K562 (cell line): Measurements from ENCODE around the gene MATCAP1. TPM values are rescaled to one million over a fixed set of nuclear protein-coding genes. Genes with fewer than 3 reads are reported as not detected.

ENCODE experiments used
- ARID1B ChIP-seq: fragments of 450-650 bp; IDR thresholded peaks from 2 replicates; pipeline ENCODE4 v1.6.1; 2016; ENCODE audit warnings: antibody characterized with exemption, mild to moderate bottlenecking, inconsistent platforms
- CEBPB ChIP-seq: fragments of 450-650 bp; IDR thresholded peaks from 2 replicates; pipeline ENCODE4 v1.6.1; 2016; ENCODE audit warnings: missing genetic modification characterization, missing compliant biosample characterization
- EP400 ChIP-seq: fragments of 450-650 bp; IDR thresholded peaks from 2 replicates; pipeline ENCODE4 v1.6.1; 2017; ENCODE audit warnings: antibody characterized with exemption, mild to moderate bottlenecking, moderate library complexity
- ESRRB ChIP-seq: fragments of 250-450 bp; sonication (Bioruptor Pico); IDR thresholded peaks from 2 replicates; pipeline ENCODE4 v1.5.0; 2020; ENCODE audit warnings: mild to moderate bottlenecking, moderate library complexity, borderline replicate concordance
- HDAC1 ChIP-seq, 2 experiments: fragments of 450-650 bp; IDR thresholded peaks; 2 replicates each; pipeline ENCODE4 v1.6.1; 2016 to 2017; ENCODE audit warnings: inconsistent platforms in 1 of 2, mild to moderate bottlenecking in 1 of 2, moderate library complexity in 1 of 2
- HNRNPH1 ChIP-seq: fragments of 200-400 bp; formaldehyde crosslinking; optimal IDR thresholded peaks from 2 replicates; pipeline ENCODE3; 2017; ENCODE audit warnings: low read depth, mild to moderate bottlenecking, low read length, moderate library complexity
- L3MBTL2 ChIP-seq: fragments of 450-650 bp; IDR thresholded peaks from 2 replicates; pipeline ENCODE4 v1.6.1; 2016; ENCODE audit warnings: mild to moderate bottlenecking, moderate library complexity
- MEF2D ChIP-seq: conservative IDR thresholded peaks from 2 replicates; pipeline ENCODE4 v1.6.1; 2016; ENCODE audit warnings: low read depth, missing genetic modification characterization, missing compliant biosample characterization
- NELFE ChIP-seq: IDR thresholded peaks from 2 replicates; pipeline ENCODE4 v1.6.1; 2011; ENCODE audit warnings: mild to moderate bottlenecking; ENCODE audit not compliant: insufficient read depth, insufficient read length
- NFIC ChIP-seq: fragments of 450-650 bp; IDR thresholded peaks from 2 replicates; pipeline ENCODE4 v1.6.1; 2017; ENCODE audit warnings: mild to moderate bottlenecking, inconsistent platforms
- PHF8 ChIP-seq: fragments of 200-600 bp; sonication (generic); IDR thresholded peaks from 2 replicates; pipeline ENCODE4 v1.6.1; 2012; ENCODE audit warnings: mixed run types, mild to moderate bottlenecking, inconsistent platforms, low read length, moderate library complexity, borderline replicate concordance
- RBFOX2 ChIP-seq: fragments of 200-400 bp; formaldehyde crosslinking; IDR thresholded peaks from 2 replicates; pipeline ENCODE4 v1.6.1; 2017; ENCODE audit warnings: low read depth, mild to moderate bottlenecking, low read length, moderate library complexity
- RCOR1 ChIP-seq, 2 experiments: IDR thresholded peaks; 2 replicates each; pipeline ENCODE4 v1.6.1; 2012; ENCODE audit warnings: low read depth in 2 of 2, low read length in 2 of 2, borderline replicate concordance in 1 of 2, improper control_type of control experiment in 1 of 2
- SMARCA4 ChIP-seq: fragments of 450-650 bp; IDR thresholded peaks from 2 replicates; pipeline ENCODE4 v1.6.1; 2016
- SPI1 ChIP-seq: IDR thresholded peaks from 2 replicates; pipeline ENCODE4 v1.6.1; 2011; ENCODE audit warnings: low read depth, low read length, control low read depth, borderline replicate concordance
- ZFX ChIP-seq: sonication (generic); formaldehyde crosslinking; IDR thresholded peaks from 2 replicates; pipeline ENCODE4 v1.8.0; 2022; ENCODE audit warnings: mild to moderate bottlenecking, missing genetic modification reagents, moderate library complexity
- ZNF444 ChIP-seq: fragments of 250-450 bp; sonication (Bioruptor Pico); IDR thresholded peaks from 2 replicates; pipeline ENCODE4 v1.4.0; 2020; ENCODE audit warnings: mild to moderate bottlenecking, moderate library complexity
- polyA plus RNA-seq, 8 experiments: library from polyadenylated mRNA; depleted of rRNA in 4 of 8; stranded (reverse) in 5 of 8; unstranded in 3 of 8; fragments of >200 nt; fragmentation: Nextera tagmentation in 2 of 8; fragmentation: Illumina TruSeq in 1 of 8; extraction: Ambion mirVana in 2 of 8; extraction: Trizol in 1 of 8; gene quantifications; 2 replicates each; pipeline versions ENCODE4 v1.2.1 to v1.2.3, GENCODE V29; 2011 to 2014; ENCODE audit warnings: inconsistent platforms in 1 of 8, missing spikeins in 1 of 8
- total RNA-seq, 7 experiments: library from RNA; depleted of rRNA in 6 of 7; stranded (reverse); fragments of >200 nt in 6 of 7; fragmentation: Illumina TruSeq in 2 of 7; extraction: Trizol in 2 of 7; gene quantifications; 2 replicates each; pipeline versions ENCODE4 v1.2.1 to v1.2.3, GENCODE V29; 2011 to 2021; ENCODE audit warnings: low replicate concordance in 1 of 7
- TF ChIP-seq, protein P1 (sequence below): IDR thresholded peaks from 2 replicates; pipeline ENCODE4 v1.6.1; 2014; ENCODE audit warnings: antibody characterized with exemption
- TF ChIP-seq, protein P2 (sequence below): sonication (generic); formaldehyde crosslinking; IDR thresholded peaks from 2 replicates; pipeline ENCODE4 v1.8.0; 2022; ENCODE audit warnings: missing genetic modification reagents, mild to moderate bottlenecking, moderate library complexity, borderline replicate concordance
- TF ChIP-seq, protein P3 (sequence below), 2 experiments: fragments of 450-650 bp; conservative IDR thresholded peaks; 2 replicates each; pipeline ENCODE4 v1.6.1; 2017; ENCODE audit warnings: mild to moderate bottlenecking in 2 of 2, moderate library complexity in 2 of 2
- TF ChIP-seq, protein P4 (sequence below): fragments of 200-800 bp; sonication (Bioruptor generic); IDR thresholded peaks from 2 replicates; pipeline ENCODE4 v1.6.1; 2017; ENCODE audit warnings: missing genetic modification characterization, missing compliant biosample characterization

Gene MATCAP1
- total and polyA plus RNA-seq, 9 of the 15 experiments (the other 6 are each of a cell fraction or from before 2014, with no cell fraction given) = 3.4 to 20.5 (median 10.3) TPM

DNA sequence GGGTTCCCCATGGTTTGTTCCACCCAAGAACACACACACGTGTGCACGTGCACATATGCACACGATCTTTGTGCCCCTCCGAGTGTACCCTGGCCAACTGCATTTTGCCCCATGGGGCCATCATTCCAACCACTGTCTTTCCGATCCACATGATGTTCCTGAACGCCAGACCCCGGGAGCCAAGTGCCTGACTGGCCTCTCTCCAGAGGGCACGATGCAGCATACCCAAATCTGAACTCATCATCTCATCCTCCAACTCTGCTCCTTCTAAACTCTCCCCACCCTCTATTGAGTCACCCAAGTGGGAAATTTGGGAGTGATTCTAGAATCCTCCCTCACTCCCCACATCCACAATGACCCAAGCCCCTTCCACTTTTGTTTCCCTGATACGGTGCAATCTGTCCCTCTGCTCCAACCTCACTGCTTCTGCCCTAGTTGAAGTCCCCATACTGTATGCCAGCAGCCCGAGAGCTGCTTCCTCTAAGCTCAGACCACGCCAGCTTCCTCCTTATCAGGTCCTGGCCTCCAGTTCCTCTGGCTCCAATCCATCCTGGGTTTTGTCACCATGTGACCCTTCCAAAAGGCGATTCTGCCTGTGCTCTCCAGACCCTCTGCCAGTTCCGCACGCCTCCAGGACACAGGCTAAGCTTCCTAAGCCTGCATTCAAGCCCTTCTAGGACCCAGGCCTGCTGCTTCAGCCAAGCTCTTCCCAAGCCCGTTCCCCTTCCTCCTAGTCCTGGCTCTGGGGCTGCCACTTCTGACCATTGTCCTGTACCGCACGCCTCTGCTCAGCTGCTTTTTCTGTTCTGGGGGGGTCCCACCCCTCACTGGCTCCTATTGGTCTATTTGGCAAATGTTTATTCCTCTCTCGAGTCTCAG is 33.1 kb upstream of the MATCAP1 start (continued):
- no peak for TF ChIP-seq NELFE
- TF ChIP-seq RCOR1 (IDR thresholded peaks at IDR 0.05; ENCODE audit: borderline replicate concordance in 1 of 2, low read depth in 2 of 2, low read length in 2 of 2) = peak in 1 of 2 experiments; percentile 71; a peak in 2 of 4 replicates
- TF ChIP-seq, protein P1, sequence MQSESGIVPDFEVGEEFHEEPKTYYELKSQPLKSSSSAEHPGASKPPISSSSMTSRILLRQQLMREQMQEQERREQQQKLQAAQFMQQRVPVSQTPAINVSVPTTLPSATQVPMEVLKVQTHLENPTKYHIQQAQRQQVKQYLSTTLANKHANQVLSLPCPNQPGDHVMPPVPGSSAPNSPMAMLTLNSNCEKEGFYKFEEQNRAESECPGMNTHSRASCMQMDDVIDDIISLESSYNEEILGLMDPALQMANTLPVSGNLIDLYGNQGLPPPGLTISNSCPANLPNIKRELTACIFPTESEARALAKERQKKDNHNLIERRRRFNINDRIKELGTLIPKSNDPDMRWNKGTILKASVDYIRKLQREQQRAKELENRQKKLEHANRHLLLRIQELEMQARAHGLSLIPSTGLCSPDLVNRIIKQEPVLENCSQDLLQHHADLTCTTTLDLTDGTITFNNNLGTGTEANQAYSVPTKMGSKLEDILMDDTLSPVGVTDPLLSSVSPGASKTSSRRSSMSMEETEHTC = peak; percentile 64; the same call in 1 of the 2 replicates
- TF ChIP-seq, protein P2, sequence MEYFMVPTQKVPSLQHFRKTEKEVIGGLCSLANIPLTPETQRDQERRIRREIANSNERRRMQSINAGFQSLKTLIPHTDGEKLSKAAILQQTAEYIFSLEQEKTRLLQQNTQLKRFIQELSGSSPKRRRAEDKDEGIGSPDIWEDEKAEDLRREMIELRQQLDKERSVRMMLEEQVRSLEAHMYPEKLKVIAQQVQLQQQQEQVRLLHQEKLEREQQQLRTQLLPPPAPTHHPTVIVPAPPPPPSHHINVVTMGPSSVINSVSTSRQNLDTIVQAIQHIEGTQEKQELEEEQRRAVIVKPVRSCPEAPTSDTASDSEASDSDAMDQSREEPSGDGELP (CRISPR knock-in tag) = peak; percentile 66; the same call in 1 of the 2 replicates
- TF ChIP-seq, protein P3, sequence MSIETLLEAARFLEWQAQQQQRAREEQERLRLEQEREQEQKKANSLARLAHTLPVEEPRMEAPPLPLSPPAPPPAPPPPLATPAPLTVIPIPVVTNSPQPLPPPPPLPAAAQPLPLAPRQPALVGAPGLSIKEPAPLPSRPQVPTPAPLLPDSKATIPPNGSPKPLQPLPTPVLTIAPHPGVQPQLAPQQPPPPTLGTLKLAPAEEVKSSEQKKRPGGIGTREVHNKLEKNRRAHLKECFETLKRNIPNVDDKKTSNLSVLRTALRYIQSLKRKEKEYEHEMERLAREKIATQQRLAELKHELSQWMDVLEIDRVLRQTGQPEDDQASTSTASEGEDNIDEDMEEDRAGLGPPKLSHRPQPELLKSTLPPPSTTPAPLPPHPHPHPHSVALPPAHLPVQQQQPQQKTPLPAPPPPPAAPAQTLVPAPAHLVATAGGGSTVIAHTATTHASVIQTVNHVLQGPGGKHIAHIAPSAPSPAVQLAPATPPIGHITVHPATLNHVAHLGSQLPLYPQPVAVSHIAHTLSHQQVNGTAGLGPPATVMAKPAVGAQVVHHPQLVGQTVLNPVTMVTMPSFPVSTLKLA (conservative IDR thresholded peaks at IDR 0.05) = peak in 1 of 2 experiments; percentile 62; a peak in 2 of 4 replicates
- TF ChIP-seq ESRRB (CRISPR knock-in tag) = no peak
- peak; percentile 67 for TF ChIP-seq ARID1B
- TF ChIP-seq L3MBTL2 = peak; percentile 64
- TF ChIP-seq MEF2D (tag) = no peak
- TF ChIP-seq HDAC1 (IDR thresholded peaks at IDR 0.05) = 0 out of 4 replicates have a peak, but pooled peaks of 1 of the 2 experiments have one; percentile 57
- peak; percentile 38; the same call in 1 of the 2 replicates for TF ChIP-seq SMARCA4
- TF ChIP-seq SPI1 = peak; percentile 63; the same call in 1 of the 2 replicates
- TF ChIP-seq CEBPB (tag) = no peak
- no peak for TF ChIP-seq HNRNPH1
- peak; percentile 66; the same call in 1 of the 2 replicates for TF ChIP-seq PHF8
- TF ChIP-seq NFIC = peak; percentile 76
- TF ChIP-seq, protein P4, sequence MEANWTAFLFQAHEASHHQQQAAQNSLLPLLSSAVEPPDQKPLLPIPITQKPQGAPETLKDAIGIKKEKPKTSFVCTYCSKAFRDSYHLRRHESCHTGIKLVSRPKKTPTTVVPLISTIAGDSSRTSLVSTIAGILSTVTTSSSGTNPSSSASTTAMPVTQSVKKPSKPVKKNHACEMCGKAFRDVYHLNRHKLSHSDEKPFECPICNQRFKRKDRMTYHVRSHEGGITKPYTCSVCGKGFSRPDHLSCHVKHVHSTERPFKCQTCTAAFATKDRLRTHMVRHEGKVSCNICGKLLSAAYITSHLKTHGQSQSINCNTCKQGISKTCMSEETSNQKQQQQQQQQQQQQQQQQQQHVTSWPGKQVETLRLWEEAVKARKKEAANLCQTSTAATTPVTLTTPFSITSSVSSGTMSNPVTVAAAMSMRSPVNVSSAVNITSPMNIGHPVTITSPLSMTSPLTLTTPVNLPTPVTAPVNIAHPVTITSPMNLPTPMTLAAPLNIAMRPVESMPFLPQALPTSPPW (CRISPR knock-in tag) = peak; percentile 16; the same call in 1 of the 2 replicates
- TF ChIP-seq ZNF444 (CRISPR knock-in tag) = no peak
- peak; percentile 61 for TF ChIP-seq ZFX (CRISPR knock-in tag)
- TF ChIP-seq RBFOX2 = peak; percentile 17; the same call in 1 of the 2 replicates
- TF ChIP-seq EP400 = no peak
